ENCODE data around the gene CSNK1G2.

The CSNK1G2 gene

GRCh38 chr19:1941146-1942077, at the start of gene CSNK1G2:
CSNK1G2 (plus strand) TSS chr19:1941172; CDS start chr19:1969773, 28,601 bp downstream.
- DNase-seq, result no peak

- no peak for DNase-seq
Measured at GRCh38 chr19:1893791-1894190, 47.2 kb upstream of the CSNK1G2 start.

DNA sequence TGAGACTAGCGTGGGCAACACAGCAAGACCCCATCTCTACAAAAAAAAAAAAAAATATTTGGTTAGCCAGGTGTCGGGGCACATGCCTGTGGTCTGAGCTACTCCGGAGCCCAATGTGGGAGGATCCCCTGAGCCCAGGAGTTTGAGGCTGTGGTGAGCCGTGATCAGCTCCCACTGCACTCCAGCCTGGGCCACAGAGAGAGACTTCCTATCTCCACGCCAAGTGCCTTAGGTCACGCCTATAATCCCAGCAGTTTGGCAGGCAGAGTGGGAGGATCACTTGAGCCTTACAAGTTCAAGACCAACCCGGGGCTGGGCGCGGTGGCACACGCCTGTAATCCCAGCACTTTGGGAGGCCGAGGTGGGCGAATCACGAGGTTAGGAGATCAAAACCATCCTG, 44.5 kb upstream of the CSNK1G2 start:
- DNase-seq, result no peak

GRCh38 chr19:1901940-1902404, 39.0 kb upstream of the CSNK1G2 start:
- DNase-seq, result no peak

DNA sequence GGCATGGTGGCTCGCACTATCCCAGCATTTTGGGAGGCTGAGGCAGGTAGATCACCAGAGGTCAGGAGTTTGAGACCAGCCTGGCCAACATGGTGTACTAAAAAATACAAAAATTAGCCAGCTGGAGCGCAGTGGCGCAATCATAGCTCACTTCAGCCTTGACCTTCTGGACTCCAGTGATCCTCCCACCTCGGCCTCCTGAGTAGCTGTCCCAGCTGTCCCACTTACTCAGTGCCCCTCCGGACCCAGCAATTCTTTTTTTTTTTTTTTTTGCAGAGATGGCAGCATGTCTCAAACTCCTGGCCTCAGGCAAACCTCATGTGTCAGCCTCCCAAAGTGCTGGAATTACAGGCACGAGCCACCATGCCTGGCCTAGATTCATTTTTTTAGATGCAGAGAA, 38.0 kb upstream of the CSNK1G2 start:
- DNase-seq, result no peak

- DNase-seq, result no peak
Measured at GRCh38 chr19:1904860-1905109, 36.2 kb upstream of the CSNK1G2 start.

- peak; percentile 97 for DNase-seq
Measured at GRCh38 chr19:1905110-1905862, 35.7 kb upstream of the CSNK1G2 start, which contains the start of the genes ADAT3 and SCAMP4. ADAT3 (plus strand) TSS chr19:1905399; CDS start chr19:1912048, 6,649 bp downstream. SCAMP4 (plus strand) TSS chr19:1905399; CDS start chr19:1915020, 9,621 bp downstream.

DNA sequence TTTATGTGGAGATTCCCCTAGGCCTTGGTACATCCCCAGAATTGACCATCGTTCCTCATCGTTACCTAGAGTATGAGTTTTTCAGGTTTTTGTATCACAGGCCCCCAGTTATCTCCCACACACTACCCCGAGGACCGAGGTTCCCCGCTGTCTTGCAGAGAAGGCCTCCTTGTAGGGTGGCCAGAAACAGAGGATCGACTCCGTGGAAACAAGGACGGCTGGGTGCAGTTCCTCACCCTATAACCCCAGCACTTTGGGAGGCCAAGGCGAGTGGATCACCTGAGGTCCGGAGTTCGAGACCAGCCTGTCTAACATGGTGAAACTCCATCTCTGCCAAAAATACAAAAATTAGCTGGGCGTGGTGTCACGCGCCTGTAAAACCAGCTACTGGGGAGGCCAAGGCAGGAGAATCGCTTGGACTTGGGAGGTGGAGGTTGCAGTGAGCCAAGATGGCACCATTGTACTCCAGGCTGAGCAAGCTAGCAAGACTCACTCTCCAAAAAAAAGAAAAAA, 35.1 kb upstream of the CSNK1G2 start:
- no peak for DNase-seq

- no peak for DNase-seq
Measured at GRCh38 chr19:1906985-1907562, 33.9 kb upstream of the CSNK1G2 start.

DNA sequence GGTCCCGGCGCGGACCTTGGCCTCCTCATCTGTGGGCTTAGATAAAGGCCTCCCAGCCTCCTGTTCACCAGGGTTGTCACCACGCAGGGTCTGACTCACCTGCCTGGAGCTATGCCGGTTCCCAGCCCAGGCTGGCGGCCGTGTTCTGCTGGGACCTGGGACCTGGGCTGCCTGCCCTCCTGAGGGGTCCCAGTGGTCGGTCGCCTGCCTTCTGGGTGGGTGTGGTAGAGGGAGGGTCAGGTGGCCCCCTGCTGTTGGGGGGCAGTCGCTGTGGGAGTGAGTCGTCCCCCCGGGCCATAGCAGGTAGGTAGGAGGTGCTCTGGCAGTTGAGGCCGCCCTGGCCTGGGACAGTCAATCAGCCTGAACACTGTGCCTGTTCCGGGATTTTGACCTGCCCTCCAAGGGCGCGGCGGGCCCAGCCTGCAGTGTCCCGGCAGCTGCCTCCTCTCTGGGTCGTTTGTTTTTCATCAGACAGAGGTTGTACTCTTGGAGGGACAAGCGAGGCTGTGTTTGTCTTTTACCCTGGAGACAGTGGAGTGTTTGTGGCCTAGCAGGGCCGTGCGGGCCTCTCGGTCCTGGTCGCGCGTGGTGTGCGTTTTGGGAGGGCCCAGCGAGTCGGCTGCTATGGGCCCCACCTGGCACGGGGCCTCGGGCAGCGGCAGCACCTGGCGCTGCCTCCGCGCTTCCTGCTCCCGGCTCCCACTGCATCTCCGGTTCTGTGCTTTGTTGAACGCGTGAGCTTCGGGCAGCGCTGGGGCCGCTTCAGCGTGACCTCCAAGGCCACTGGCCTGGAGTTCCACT, 33.2 kb upstream of the CSNK1G2 start:
- DNase-seq, result no peak

GRCh38 chr19:1908364-1908678, 32.7 kb upstream of the CSNK1G2 start:
- no peak for DNase-seq

GRCh38 chr19:1909761-1910080, 31.3 kb upstream of the CSNK1G2 start:
- DNase-seq, result no peak

- no peak for DNase-seq
Measured at GRCh38 chr19:1910177-1910576, 30.8 kb upstream of the CSNK1G2 start.

DNA sequence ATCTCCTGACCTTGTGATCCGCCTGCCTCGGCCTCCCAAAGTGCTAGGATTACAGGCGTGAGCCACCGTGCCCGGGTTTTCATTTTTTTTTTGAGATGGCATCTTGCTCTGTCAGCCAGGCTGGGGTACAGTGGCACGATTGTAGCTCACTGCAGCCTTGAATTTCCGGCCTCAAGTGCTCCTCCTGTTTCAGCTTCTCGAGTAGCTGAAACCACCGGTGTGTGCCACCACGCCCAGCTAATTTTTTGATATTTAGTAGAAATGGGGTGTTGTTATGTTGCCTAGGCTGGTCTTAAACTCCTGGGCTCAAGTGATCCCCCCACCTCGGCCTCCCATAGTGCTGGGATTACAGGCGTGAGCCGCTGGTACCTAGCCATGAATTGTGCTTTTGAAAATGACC, 29.9 kb upstream of the CSNK1G2 start:
- DNase-seq, result no peak

GRCh38 chr19:1911995-1912394, 29.0 kb upstream of the CSNK1G2 start:
- no peak for DNase-seq

DNA sequence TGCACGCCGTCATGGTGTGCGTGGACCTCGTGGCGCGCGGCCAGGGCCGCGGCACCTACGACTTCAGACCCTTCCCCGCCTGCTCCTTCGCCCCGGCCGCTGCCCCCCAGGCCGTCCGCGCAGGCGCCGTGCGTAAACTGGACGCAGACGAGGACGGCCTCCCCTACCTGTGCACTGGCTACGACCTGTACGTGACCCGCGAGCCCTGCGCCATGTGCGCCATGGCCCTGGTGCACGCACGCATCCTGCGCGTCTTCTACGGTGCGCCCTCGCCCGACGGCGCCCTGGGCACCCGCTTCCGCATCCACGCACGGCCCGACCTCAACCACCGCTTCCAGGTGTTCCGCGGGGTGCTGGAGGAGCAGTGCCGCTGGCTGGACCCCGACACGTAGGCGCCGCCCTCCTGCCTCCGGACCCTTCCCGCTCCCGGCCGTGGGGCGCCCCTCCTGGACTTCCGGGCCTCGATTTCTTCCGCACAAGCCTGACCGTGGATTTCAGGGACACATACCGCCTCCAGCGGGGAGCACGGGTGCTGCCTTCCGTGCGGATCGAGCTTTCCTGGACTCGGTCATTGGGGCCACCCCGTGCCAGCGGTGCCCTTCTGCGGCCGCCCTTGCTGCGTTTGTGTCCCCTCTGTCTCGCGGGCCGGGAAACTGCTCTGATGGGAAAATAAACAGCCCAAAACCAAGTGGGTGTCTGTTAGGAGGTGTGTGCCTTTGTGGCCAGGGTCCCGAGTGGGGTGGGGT, 28.0 kb upstream of the CSNK1G2 start:
- no peak for DNase-seq

GRCh38 chr19:1913781-1914577, 27.0 kb upstream of the CSNK1G2 start:
- no peak for DNase-seq

DNA sequence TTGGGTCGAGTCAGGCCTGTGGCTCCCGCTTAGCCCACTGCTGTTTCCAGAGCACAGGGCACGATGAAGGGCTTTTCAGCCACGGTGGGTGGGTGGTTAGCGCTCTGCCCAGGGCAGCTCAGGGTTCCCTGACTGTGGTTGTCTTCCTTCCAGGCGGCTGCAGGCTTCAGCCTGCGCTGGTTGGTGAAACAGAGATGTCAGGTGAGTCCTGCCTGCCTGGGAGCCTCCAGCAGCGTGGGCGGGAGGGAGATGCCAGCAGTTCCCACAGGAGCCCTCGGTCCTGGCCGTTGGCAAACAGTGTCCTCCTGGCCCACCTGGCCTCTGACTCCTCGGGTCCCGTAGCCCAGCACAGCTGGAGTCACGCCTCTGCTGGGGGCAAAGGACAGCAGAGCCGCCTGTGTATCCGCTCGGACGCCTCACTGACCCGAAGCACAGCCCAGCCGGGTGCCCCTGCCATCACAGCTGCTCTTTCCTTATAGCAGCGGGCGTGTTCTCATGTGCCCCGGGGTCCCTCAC, 26.1 kb upstream of the CSNK1G2 start:
- DNase-seq, result no peak

DNA sequence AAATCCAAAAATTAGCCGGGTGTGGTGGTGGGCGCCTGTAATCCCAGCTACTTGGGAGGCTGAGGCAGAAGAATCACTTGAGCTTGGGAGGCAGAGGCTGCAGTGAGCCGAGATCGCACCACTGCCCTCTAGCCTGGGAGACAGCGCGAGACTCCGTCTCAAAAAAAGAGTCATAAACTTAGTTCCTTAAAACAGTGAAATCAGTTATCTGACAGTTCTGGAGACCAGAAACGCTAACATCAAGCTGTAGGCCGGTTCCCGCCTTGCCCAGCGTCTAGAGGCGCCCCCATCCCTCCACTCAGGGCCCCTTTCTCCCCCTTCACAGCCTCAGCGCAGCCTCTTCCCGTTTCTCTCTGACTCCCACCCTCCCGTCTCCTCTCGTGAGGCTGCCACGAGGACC, 23.8 kb upstream of the CSNK1G2 start:
- DNase-seq, result no peak

DNA sequence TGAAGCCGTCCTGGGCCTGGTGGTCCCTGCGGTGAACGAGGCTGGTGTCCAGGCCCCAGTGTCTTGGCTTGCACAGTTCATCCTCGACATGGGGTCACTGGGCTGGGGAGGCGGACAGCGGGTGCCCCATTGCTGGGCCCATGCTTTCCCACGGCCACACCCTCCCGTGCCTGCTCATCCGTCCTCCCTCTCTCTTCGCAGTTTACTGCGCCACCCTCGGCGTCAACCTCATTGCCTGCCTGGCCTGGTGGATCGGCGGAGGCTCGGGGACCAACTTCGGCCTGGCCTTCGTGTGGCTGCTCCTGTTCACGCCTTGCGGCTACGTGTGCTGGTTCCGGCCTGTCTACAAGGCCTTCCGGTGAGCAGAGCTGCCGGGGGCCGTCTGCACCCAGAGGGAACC, 23.0 kb upstream of the CSNK1G2 start:
- DNase-seq, result no peak

DNA sequence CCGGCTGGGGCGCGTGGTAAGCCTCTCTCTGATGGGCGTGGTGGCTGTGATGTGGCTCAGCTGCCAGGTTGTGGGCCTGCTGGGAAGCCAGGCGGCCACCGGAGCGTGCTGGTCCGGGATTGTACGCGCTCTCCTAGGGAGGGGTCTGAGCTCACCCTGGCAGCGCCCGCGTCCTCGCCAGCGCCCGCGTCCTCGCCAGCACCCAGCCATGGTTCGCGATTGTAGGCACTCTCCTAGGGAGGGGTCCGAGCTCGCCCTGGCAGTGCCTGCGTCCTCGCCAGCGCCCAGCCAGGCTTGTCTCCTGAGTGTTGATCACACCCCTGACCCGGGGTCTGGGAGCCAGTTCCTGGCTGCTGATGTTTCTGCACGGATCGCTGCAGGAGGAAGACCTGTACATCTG, 22.0 kb upstream of the CSNK1G2 start:
- no peak for DNase-seq

Measured in activated CD4-positive, alpha-beta T cell treated with anti-CD3 and anti-CD28 coated beads for 1 hour (primary cell).